Embryonic facial prominence (tissue), 1 donor: ENCODE measurements around the gene COMMD4.
"Not testable (repeated sequence)": the region's sequence is repeated elsewhere in the genome, so short reads cannot be mapped to it uniquely, and the experiment has no call there.

Source experiments
- DNase-seq: peaks from one replicate; pipeline ENCODE4 v3.0.0-alpha.2; 2016; ENCODE audit errors: extremely low spot score

The COMMD4 gene

DNA sequence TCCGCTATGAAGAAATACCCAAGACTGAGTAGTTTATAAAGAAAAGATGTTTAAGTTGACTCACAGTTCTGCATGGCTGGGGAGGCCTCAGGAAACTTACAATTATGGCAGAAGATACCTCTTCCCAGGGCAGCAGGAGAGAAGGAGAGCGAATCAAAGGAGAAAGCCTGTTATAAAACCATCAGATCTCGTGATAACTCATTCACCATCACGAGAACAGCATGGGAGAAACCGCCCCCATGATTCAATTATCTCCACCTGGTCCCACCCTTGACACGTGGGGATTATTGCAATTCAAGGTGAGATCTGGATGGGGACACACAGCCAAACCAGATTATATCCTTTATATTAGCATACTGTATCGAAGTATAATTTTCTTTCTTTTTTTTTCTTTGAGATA lies 3.8 kb upstream of the COMMD4 start:
- DNase-seq, result not testable (repeated sequence)

DNA sequence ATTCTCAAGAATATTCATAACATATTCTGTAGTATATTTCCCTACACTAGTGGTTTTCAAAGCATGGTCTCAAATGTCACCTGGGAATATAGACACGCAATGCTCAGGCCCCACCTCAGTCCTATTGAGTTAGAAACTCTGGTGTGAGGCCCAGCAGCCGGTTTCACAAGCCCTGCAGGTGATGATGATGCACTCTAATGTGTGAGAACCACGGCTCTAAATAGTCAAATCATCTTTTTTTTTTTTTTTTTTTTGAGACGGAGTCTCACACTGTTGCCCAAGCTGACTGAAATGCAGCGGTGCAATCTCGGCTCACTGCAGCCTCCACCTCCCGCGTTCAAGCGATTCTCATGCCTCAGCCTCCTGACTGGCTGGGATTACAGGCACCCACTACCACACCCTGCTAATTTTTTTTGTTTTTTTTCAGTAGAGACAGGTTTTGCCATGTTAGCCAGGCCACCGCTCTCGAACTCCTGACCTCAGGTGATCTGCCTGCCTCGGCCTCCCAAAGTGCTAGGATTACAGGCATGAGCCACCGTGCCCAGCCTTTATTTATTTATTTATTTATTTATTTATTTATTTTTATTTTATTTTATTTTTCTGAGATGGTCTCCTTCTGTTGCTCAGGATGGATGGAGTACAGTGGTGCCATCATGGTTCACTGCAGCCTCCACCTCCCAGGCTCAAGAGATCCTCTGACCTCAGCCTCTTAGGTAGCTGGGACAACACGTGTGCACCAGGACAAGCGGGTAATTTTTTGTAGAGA lies 2.0 kb upstream of the COMMD4 start:
- DNase-seq, result not testable (repeated sequence)

DNA sequence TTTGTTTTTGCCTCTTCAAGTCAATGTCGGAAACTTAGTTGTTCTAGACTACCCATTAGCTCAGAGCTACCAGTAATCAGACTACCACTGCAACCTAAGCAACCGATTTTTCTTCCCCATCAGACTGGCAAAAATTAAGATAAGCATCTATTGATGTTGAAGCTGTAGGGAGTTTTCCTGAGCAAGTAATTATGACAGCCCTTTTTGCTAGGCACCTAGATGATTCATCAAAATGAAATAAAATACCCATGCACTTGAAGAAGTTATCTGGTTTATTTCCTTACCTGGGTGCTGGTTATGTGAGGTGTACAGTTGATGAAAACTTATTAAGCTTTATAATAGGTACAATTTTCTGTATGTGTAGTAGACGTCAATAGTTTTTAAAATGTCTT lies 554 bp upstream of the COMMD4 start:
- no peak for DNase-seq

DNA sequence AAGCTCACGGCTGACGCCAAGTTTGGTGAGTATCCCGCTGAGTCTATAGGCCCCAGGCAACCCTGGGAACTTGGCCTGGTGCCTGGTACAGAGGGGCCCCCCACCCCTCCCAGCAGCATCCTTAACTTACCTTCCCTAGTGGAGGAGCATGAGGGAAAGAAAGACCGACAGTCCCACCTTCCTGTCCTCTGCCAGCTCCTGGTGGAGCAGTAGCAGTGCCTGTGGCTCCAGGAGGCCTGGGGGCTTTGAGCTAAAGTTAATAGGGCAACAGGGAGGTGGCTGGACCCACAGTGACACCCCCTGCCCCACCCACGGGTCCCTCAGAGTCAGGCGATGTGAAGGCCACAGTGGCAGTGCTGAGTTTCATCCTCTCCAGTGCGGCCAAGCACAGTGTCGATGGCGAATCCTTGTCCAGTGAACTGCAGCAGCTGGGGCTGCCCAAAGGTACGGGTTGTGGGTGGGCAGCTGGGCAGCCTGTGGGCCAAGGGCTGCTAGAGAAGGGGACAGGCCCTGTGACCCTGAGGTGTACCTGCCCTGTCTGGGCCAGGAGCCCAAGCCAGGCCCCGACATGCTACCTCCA lies 2.9 kb downstream of the COMMD4 start:
- no peak for DNase-seq

GRCh38 chr15:75339531-75340240 lies 3.8 kb downstream of the COMMD4 start:
- no peak for DNase-seq

GRCh38 chr15:75342221-75342620 lies 6.4 kb downstream of the COMMD4 start:
- no peak for DNase-seq

DNA sequence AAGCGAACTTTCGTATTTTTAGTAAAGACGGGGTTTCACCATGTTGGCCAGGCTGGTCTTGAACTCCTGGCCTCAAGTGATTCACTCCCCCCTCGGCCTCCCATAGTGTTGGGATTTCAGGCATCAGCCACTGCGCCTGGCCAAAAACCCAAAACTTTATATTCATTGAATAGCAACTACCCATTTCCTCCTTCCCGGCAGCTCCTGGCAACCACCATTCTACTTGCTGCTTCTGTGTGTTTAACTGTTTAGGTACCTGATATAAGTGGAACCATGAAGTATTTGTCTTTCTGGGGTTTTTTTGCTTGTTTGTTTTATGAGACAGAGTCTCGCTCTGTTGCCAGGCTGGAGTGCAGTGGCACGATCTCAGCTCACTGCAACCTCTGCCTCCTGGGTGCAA lies 8.1 kb downstream of the COMMD4 start:
- DNase-seq, result not testable (repeated sequence)

DNA sequence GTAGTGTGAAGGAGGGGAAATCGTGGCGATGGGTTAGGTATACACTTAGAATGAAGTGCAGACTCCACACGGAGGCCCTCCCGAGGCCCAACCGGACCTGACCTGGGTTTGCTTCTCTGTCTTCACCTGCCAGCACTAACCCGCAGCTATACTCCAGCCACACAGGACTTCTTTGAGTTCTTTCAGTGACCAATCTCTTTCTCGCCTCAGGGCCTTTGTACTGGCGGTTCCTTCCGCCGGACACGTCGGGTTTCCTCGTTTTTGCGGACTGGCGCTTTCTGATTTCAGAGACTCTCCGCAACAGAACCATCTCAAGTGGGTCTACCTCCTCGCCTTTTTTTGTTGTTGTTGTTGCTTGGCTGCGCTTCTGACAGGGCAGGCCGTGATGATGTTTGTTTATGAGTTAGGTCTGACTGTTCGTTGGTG lies 10.9 kb downstream of the COMMD4 start, which contains the start of gene NEIL1:
NEIL1 (plus strand) TSS at position 244 of the 426 bp plus-strand sequence. CDS start 1,867 bp downstream, outside the sequence.
- no peak for DNase-seq

DNA sequence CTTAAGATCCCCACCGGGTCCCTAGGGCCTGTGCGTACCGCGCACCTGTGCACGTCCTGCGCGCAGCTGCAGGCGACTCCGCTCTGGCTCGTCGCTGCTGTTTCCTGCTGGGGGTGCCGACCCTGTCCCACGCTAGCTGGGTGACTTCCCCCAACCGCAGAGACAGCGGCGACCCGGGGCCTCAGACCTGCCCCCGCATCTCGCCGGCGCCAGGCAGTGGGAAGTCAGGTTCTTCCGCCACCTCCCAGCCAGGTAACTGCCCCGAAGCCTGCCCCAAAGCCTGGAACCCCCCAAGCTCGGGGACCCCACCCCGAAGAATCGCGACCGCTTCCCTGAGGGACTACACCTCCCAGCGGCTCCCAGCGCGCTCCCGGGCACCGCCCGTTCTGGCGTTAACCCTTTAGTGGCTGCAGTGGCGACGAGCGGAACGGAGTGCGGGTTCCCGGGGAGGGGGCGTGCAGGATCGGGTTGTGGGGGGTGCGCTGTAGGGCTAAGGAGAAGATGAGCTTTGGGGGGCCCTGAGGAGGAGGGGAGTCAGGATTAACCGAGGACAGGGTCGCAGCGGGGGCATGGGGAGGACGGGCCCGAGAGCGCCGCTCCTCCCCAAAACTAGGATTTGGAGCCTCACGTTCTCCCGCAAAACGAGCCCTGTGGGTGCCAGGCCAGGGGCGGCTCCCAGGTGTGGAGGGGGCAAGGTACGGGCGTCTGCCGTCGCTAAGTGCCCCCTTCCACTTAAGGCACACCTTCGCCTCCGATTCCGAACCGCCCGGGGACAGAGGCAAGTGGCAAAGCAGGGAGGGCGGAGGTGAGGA lies 11.6 kb downstream of the COMMD4 start:
- DNase-seq, result no peak

DNA sequence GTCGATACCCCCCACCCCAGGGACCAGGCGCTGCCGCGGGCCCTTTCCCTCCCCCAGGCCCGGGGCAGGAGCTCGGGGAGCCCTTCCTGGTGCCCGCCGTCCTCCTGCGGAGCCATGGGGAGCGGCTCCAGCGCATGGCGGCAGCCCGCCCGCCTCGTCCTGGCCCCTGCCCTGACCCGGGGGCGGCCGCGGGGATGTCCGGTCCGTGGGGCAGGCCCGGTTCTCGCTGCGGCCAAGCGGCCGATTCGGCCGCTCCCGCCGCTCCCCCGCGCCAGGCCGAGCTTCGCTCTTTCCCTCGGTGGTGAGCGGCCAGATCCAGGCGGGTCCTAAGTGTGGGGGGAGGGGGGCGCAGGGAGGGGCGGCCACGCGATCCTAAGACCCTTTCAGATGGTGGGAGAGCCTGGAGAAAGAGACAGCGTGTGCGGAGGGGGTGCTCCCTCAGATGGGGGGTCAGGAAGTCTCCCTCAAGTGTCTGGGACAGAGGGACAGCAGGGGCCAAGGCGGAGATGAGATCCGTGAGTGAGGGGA lies 12.2 kb downstream of the COMMD4 start:
- no peak for DNase-seq

GRCh38 chr15:75348562-75349350 lies 12.9 kb downstream of the COMMD4 start:
- DNase-seq, result no peak

- not testable (repeated sequence) for DNase-seq
Measured at GRCh38 chr15:75349351-75349669, 13.4 kb downstream of the COMMD4 start.

- no peak for DNase-seq
Measured at GRCh38 chr15:75349851-75350588, 14.2 kb downstream of the COMMD4 start.

- DNase-seq, result no peak
Measured at GRCh38 chr15:75350601-75351361, 14.9 kb downstream of the COMMD4 start.

- no peak for DNase-seq
Measured at GRCh38 chr15:75352186-75353080, 16.6 kb downstream of the COMMD4 start.

- DNase-seq, result no peak
Measured at GRCh38 chr15:75353604-75354003, 17.7 kb downstream of the COMMD4 start.

GRCh38 chr15:75354454-75354853 lies 18.6 kb downstream of the COMMD4 start:
- no peak for DNase-seq

GRCh38 chr15:75355369-75355768 lies 19.5 kb downstream of the COMMD4 start:
- DNase-seq, result no peak
